Astrocyte (in vitro differentiated cells and primary cell): ENCODE data around the gene ISG15. TPM values are rescaled to one million over a fixed set of nuclear protein-coding genes. Genes with fewer than 3 reads are reported as not detected.

Source experiments
- DNase-seq: peaks from one replicate; pipeline ENCODE4 v3.0.0-alpha.2; 2010; ENCODE audit warnings: low read depth
- FAIRE-seq: peaks from 2 replicates; lab custom pipeline; 2011; peaks lifted over from hg19 to GRCh38; lab: Jason Lieb, UNC
- H2AFZ ChIP-seq: 2 replicates; pipeline ENCODE4 v1.6.0; 2012; ENCODE audit warnings: low read depth, low read length, inconsistent platforms
- H3K27ac ChIP-seq: 2 replicates; pipeline ENCODE4 v1.5.1; 2011; ENCODE audit warnings: low read depth, low read length, inconsistent platforms
- H3K27me3 ChIP-seq: 2 replicates; pipeline ENCODE4 v1.6.0; 2011; ENCODE audit warnings: low read length, inconsistent platforms; ENCODE audit not compliant: insufficient read depth
- H3K36me3 ChIP-seq: 2 replicates; pipeline ENCODE4 v1.5.1; 2011; ENCODE audit warnings: low read length, inconsistent platforms; ENCODE audit not compliant: insufficient read depth
- H3K4me1 ChIP-seq: 2 replicates; pipeline ENCODE4 v1.5.1; 2011; ENCODE audit warnings: low read length, inconsistent platforms; ENCODE audit not compliant: insufficient read depth
- H3K4me2 ChIP-seq: 2 replicates; pipeline ENCODE4 v1.6.0; 2012; ENCODE audit warnings: low read length, inconsistent platforms
- H3K4me3 ChIP-seq: 2 replicates; pipeline ENCODE4 v1.5.1; 2011; ENCODE audit warnings: low read depth, mild to moderate bottlenecking, low read length, inconsistent platforms; ENCODE audit not compliant: insufficient read depth
- H3K79me2 ChIP-seq: 2 replicates; pipeline ENCODE4 v1.6.0; 2012; ENCODE audit warnings: mild to moderate bottlenecking, low read length, inconsistent platforms; ENCODE audit not compliant: insufficient read depth
- H3K9ac ChIP-seq: 2 replicates; pipeline ENCODE4 v1.6.0; 2012; ENCODE audit warnings: mild to moderate bottlenecking, low read length, inconsistent platforms
- H3K9me3 ChIP-seq: 2 replicates; pipeline ENCODE4 v1.5.1; 2012; ENCODE audit warnings: low read depth, mild to moderate bottlenecking, low read length, inconsistent platforms; ENCODE audit not compliant: insufficient read depth
- H4K20me1 ChIP-seq: 2 replicates; pipeline ENCODE4 v1.6.0; 2012; ENCODE audit warnings: low read length, inconsistent platforms; ENCODE audit not compliant: insufficient read depth
- H3K27ac Mint-ChIP-seq: one replicate; pipeline ENCODE4 v1.8.0; 2021; ENCODE audit warnings: mild to moderate bottlenecking, mixed read lengths; ENCODE audit not compliant: unreplicated experiment
- H3K27me3 Mint-ChIP-seq: one replicate; pipeline ENCODE4 v1.8.0; 2021; ENCODE audit warnings: low read depth, mixed read lengths; ENCODE audit not compliant: unreplicated experiment
- H3K36me3 Mint-ChIP-seq: one replicate; pipeline ENCODE4 v1.8.0; 2021; ENCODE audit warnings: low read depth, mixed read lengths; ENCODE audit not compliant: unreplicated experiment
- H3K4me1 Mint-ChIP-seq: one replicate; pipeline ENCODE4 v1.8.0; 2021; ENCODE audit warnings: low read depth, mixed read lengths; ENCODE audit not compliant: unreplicated experiment
- H3K4me3 Mint-ChIP-seq: one replicate; pipeline ENCODE4 v1.8.0; 2021; ENCODE audit warnings: mild to moderate bottlenecking, moderate library complexity, mixed read lengths; ENCODE audit not compliant: unreplicated experiment
- H3K9me3 Mint-ChIP-seq: one replicate; pipeline ENCODE4 v1.8.0; 2021; ENCODE audit warnings: mild to moderate bottlenecking, mixed read lengths; ENCODE audit not compliant: unreplicated experiment
- CTCF ChIP-seq: IDR thresholded peaks from 2 replicates; pipeline ENCODE4 v1.5.1; 2011; ENCODE audit warnings: low read depth, mild to moderate bottlenecking, inconsistent platforms, low read length, moderate library complexity; ENCODE audit not compliant: insufficient read depth
- EZH2 ChIP-seq: IDR thresholded peaks from 2 replicates; pipeline ENCODE4 v1.6.1; 2012; ENCODE audit warnings: mild to moderate bottlenecking, low read length, inconsistent platforms; ENCODE audit not compliant: insufficient read depth
- total RNA-seq: library from RNA; stranded (reverse); gene quantifications from 2 replicates; pipeline ENCODE4 v1.2.1, GENCODE V29; 2021

The ISG15 gene
- total RNA-seq, 1 donor from 2014 or later: 1,830 TPM

GRCh38 chr1:1043411-1043810, 30.1 kb downstream of the ISG15 start:
- Histone ChIP-seq H2AFZ (no peak overlapping the region), H3K9ac (no peak overlapping the region), H3K36me3 (no peaks in the 10 kb centered on the region), H3K4me3 (no peak overlapping the region), H3K27ac (no peak overlapping the region), H3K4me1 (peaks cover 7% of the 10 kb centered on the region), H4K20me1 (peaks cover 56% of the 10 kb centered on the region), H3K79me2 (peaks cover 21% of the 10 kb centered on the region), H3K4me2 (no peak overlapping the region), H3K27me3 (no peaks in the 10 kb centered on the region), H3K9me3 (no peaks in the 10 kb centered on the region)
- no peaks in the 10 kb centered on the region for H3K9me3 Mint-ChIP-seq
- no peaks in the 10 kb centered on the region for H3K27me3 Mint-ChIP-seq
- peaks cover 3% of the 10 kb centered on the region for H3K4me1 Mint-ChIP-seq
- DNase-seq (no peak), FAIRE-seq (no peak)
- no peak overlapping the region for H3K4me3 Mint-ChIP-seq
- TF ChIP-seq CTCF: no peak
- TF ChIP-seq EZH2: no peak
- H3K27ac Mint-ChIP-seq: no peak overlapping the region
- H3K36me3 Mint-ChIP-seq: peaks cover 13% of the 10 kb centered on the region

- Histone ChIP-seq H3K9me3 (no peaks in the 10 kb centered on the region), H3K36me3 (no peaks in the 10 kb centered on the region), H3K79me2 (peaks cover 18% of the 10 kb centered on the region)
Measured at GRCh38 chr1:1043921-1044320, 30.6 kb downstream of the ISG15 start.

More at GRCh38 chr1:1043921-1044320, 30.6 kb downstream of the ISG15 start:
- Mint-ChIP-seq H3K27ac (no peak overlapping the region), H3K27me3 (no peaks in the 10 kb centered on the region), H3K36me3 (peaks cover 13% of the 10 kb centered on the region), H3K9me3 (no peaks in the 10 kb centered on the region), H3K4me3 (no peak overlapping the region), H3K4me1 (peaks cover 2% of the 10 kb centered on the region)
- H3K27me3 ChIP-seq: no peaks in the 10 kb centered on the region
- H2AFZ ChIP-seq: no peak overlapping the region
- no peak overlapping the region for H3K9ac ChIP-seq
- no peak overlapping the region for H3K4me3 ChIP-seq
- no peak for FAIRE-seq
- H3K4me2 ChIP-seq: no peak overlapping the region
- H4K20me1 ChIP-seq: peaks cover 51% of the 10 kb centered on the region
- no peak overlapping the region for H3K27ac ChIP-seq
- TF ChIP-seq EZH2: no peak
- no peak for TF ChIP-seq CTCF
- DNase-seq: no peak
- peaks cover 7% of the 10 kb centered on the region for H3K4me1 ChIP-seq
